GM23338 (cell line): ENCODE measurements around the gene C12orf56. TPM values are rescaled to one million over a fixed set of nuclear protein-coding genes. Genes with fewer than 3 reads are reported as not detected.
"Not testable (repeated sequence)": the region's sequence is repeated elsewhere in the genome, so short reads cannot be mapped to it uniquely, and the experiment has no call there.

Experiments
- ATAC-seq: fragments of 200-7000 bp; cut with Tn5 transposase; 3 replicates; pipeline ENCODE4 v1.9.1; 2020
- DNase-seq: peaks from one replicate; pipeline ENCODE4 v3.0.0-alpha.2; 2015; ENCODE audit warnings: low spot score
- H2AFZ ChIP-seq: fragments of 200-600 bp; sonication (generic); 2 replicates; pipeline ENCODE4 v1.8.0; 2016; ENCODE audit warnings: antibody characterized with exemption, mild to moderate bottlenecking, moderate library complexity
- H3F3A ChIP-seq: fragments of 200-600 bp; sonication (generic); replicated peaks from 2 replicates; pipeline ENCODE4 v1.8.0; 2017; ENCODE audit warnings: antibody characterized with exemption, mixed run types, low read depth
- H3K27ac ChIP-seq: fragments of 200-600 bp; sonication (generic); 2 replicates; pipeline ENCODE4 v1.6.1; 2016; ENCODE audit warnings: low read depth
- H3K27me3 ChIP-seq: fragments of 200-600 bp; sonication (generic); 2 replicates; pipeline ENCODE4 v1.8.0; 2016; ENCODE audit warnings: mild to moderate bottlenecking, mixed run types, moderate library complexity; ENCODE audit not compliant: insufficient read depth
- H3K36me3 ChIP-seq: fragments of 200-600 bp; sonication (generic); 2 replicates; pipeline ENCODE4 v1.8.0; 2016; ENCODE audit warnings: mild to moderate bottlenecking; ENCODE audit not compliant: insufficient read depth
- H3K4me1 ChIP-seq: fragments of 200-600 bp; sonication (generic); 2 replicates; pipeline ENCODE4 v1.8.0; 2016; ENCODE audit warnings: mild to moderate bottlenecking, moderate library complexity; ENCODE audit not compliant: insufficient read depth
- H3K4me2 ChIP-seq: fragments of 200-600 bp; sonication (generic); 2 replicates; pipeline ENCODE4 v1.7.1; 2017; ENCODE audit warnings: mixed run types
- H3K4me3 ChIP-seq: fragments of 200-600 bp; sonication (generic); 2 replicates; pipeline ENCODE4 v1.6.1; 2016; ENCODE audit warnings: mixed run types
- H3K79me2 ChIP-seq: fragments of 200-600 bp; sonication (generic); replicated peaks from 2 replicates; pipeline ENCODE4 v1.8.0; 2017; ENCODE audit warnings: mild to moderate bottlenecking; ENCODE audit not compliant: insufficient read depth
- H3K9me2 ChIP-seq: fragments of 200-600 bp; sonication (generic); 2 replicates; pipeline ENCODE4 v1.8.0; 2017; ENCODE audit not compliant: insufficient read depth
- H4K20me1 ChIP-seq: fragments of 200-600 bp; sonication (generic); replicated peaks from 2 replicates; pipeline ENCODE4 v1.8.0; 2017; ENCODE audit warnings: mild to moderate bottlenecking; ENCODE audit not compliant: insufficient read depth
- H3K27ac Mint-ChIP-seq: 2 replicates; pipeline ENCODE4 v1.8.0; 2020; ENCODE audit warnings: inconsistent platforms, mild to moderate bottlenecking, moderate library complexity, mixed read lengths
- H3K27me3 Mint-ChIP-seq: 3 replicates; pipeline ENCODE4 v1.8.0; 2022; ENCODE audit warnings: low read depth, mild to moderate bottlenecking, moderate library complexity, mixed read lengths, inconsistent platforms; ENCODE audit not compliant: insufficient read depth, poor library complexity
- H3K36me3 Mint-ChIP-seq: 3 replicates; pipeline ENCODE4 v1.8.0; 2021; ENCODE audit warnings: low read depth, mild to moderate bottlenecking, inconsistent platforms, moderate library complexity, mixed read lengths
- H3K4me1 Mint-ChIP-seq: 3 replicates; pipeline ENCODE4 v1.8.0; 2020; ENCODE audit warnings: mild to moderate bottlenecking, inconsistent platforms, mixed read lengths
- H3K4me3 Mint-ChIP-seq: 3 replicates; pipeline ENCODE4 v1.8.0; 2021; ENCODE audit warnings: moderate library complexity, mild to moderate bottlenecking, inconsistent platforms, mixed read lengths
- H3K9me3 Mint-ChIP-seq: 3 replicates; pipeline ENCODE4 v1.8.0; 2020; ENCODE audit warnings: moderate library complexity, mild to moderate bottlenecking, inconsistent platforms, mixed read lengths
- CREB1 ChIP-seq: fragments of 250-450 bp; sonication (Bioruptor Pico); IDR thresholded peaks from 2 replicates; pipeline ENCODE4 v1.5.0; 2020; ENCODE audit warnings: low read depth, mild to moderate bottlenecking, moderate library complexity
- EZH2 ChIP-seq: fragments of 200-600 bp; sonication (generic); IDR thresholded peaks from one replicate; pipeline ENCODE4 v1.8.0; 2017; ENCODE audit warnings: antibody characterized with exemption, mild to moderate bottlenecking, low read depth; ENCODE audit not compliant: unreplicated experiment
- NANOG ChIP-seq: IDR thresholded peaks from 2 replicates; pipeline ENCODE4 v1.6.1; 2016; ENCODE audit warnings: antibody characterized with exemption, borderline replicate concordance
- STAT1 ChIP-seq: IDR thresholded peaks from one replicate; pipeline ENCODE4 v1.6.1; 2016; ENCODE audit warnings: antibody characterized with exemption; ENCODE audit not compliant: unreplicated experiment
- ZNF114 ChIP-seq: fragments of 250-450 bp; sonication (Bioruptor Pico); IDR thresholded peaks from 2 replicates; pipeline ENCODE4 v1.5.0; 2020; ENCODE audit warnings: mild to moderate bottlenecking, moderate library complexity
- ZNF331 ChIP-seq: fragments of 250-450 bp; sonication (Bioruptor Pico); IDR thresholded peaks from 2 replicates; pipeline ENCODE4 v1.5.0; 2020; ENCODE audit warnings: low read depth, mild to moderate bottlenecking, moderate library complexity
- polyA plus RNA-seq: library from polyadenylated mRNA; unstranded; fragments of >200 nt; fragmentation: Nextera tagmentation; extraction: Ambion mirVana; gene quantifications from 2 replicates; pipeline ENCODE4 v1.2.1, GENCODE V29; 2016
- total RNA-seq: library from RNA; depleted of rRNA; stranded (reverse); fragments of >200 nt; shearing (Covaris generic); gene quantifications from 2 replicates; pipeline ENCODE4 v1.2.3, GENCODE V29; 2014
- TF ChIP-seq, protein P1 (sequence below): IDR thresholded peaks from one replicate; pipeline ENCODE4 v1.6.1; 2018; ENCODE audit warnings: antibody characterized with exemption; ENCODE audit not compliant: unreplicated experiment
- TF ChIP-seq, protein P2 (sequence below), 2 experiments: fragments of 200-600 bp in 1 of 2; sonication (generic) in 1 of 2; conservative IDR thresholded peaks; 2 replicates each; pipeline versions ENCODE4 v1.5.1 to v1.6.1; 2016 to 2017; ENCODE audit warnings: antibody characterized with exemption in 2 of 2, low read depth in 2 of 2, mild to moderate bottlenecking in 2 of 2, moderate library complexity in 1 of 2
- TF ChIP-seq, protein P3 (sequence below): IDR thresholded peaks from 2 replicates; pipeline ENCODE4 v1.6.1; 2016; ENCODE audit warnings: antibody characterized with exemption

The C12orf56 gene
- total and polyA plus RNA-seq, 2 experiments from 2014 or later = 6.4 to 9.3 TPM

DNA sequence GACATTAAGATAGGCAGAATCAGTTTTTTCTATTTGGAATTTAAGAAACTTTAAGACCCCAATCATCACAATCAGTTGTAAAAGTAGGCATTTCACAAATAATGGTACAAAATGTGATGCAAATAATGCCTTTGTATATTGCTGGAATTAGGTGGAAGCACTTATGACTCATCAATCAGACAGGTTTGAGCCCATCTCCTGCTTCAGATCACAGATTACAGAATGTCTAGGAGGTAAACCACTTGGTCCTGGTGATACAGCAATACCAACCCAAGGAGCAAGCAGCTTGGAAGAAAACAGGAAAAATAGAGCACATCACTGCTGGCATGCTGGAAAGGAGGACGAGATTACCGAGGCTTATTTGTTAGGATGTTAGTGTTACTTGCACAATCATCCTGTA, 57.6 kb downstream of the C12orf56 start (continued):
- TF ChIP-seq, protein P1, sequence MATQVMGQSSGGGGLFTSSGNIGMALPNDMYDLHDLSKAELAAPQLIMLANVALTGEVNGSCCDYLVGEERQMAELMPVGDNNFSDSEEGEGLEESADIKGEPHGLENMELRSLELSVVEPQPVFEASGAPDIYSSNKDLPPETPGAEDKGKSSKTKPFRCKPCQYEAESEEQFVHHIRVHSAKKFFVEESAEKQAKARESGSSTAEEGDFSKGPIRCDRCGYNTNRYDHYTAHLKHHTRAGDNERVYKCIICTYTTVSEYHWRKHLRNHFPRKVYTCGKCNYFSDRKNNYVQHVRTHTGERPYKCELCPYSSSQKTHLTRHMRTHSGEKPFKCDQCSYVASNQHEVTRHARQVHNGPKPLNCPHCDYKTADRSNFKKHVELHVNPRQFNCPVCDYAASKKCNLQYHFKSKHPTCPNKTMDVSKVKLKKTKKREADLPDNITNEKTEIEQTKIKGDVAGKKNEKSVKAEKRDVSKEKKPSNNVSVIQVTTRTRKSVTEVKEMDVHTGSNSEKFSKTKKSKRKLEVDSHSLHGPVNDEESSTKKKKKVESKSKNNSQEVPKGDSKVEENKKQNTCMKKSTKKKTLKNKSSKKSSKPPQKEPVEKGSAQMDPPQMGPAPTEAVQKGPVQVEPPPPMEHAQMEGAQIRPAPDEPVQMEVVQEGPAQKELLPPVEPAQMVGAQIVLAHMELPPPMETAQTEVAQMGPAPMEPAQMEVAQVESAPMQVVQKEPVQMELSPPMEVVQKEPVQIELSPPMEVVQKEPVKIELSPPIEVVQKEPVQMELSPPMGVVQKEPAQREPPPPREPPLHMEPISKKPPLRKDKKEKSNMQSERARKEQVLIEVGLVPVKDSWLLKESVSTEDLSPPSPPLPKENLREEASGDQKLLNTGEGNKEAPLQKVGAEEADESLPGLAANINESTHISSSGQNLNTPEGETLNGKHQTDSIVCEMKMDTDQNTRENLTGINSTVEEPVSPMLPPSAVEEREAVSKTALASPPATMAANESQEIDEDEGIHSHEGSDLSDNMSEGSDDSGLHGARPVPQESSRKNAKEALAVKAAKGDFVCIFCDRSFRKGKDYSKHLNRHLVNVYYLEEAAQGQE = no peak
- TF ChIP-seq ZNF331 = no peak

DNA sequence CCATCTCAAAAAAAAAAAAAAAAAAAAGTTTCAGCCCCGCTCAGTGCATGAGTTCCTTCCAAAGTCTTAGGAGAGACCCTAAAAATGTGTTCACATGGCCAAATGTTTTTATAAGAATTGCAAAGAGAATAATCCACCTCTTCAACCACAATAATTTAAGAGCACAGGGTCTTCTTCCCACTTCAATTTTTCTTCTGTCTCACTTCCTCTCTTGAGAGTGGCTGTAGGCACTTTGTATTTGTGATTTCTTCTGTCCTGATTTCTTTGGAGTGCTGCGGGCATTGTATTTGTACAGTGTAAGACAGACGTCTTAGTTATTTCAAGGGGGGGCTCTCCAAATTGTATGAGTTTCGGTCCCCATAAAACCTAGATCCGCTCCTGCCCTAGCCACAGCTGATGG, 58.3 kb downstream of the C12orf56 start:
- Histone ChIP-seq H3K4me1 (no peaks in the 10 kb centered on the region), H4K20me1 (no peaks in the 10 kb centered on the region), H3K9me2 (no peaks in the 10 kb centered on the region), H3K4me2 (no peak overlapping the region), H3K27ac (no peak overlapping the region), H3K36me3 (no peaks in the 10 kb centered on the region), H3K4me3 (no peak overlapping the region), H3K79me2 (no peaks in the 10 kb centered on the region), H3K27me3 (no peaks in the 10 kb centered on the region), H3F3A (no peaks in the 10 kb centered on the region), H2AFZ (no peak overlapping the region)
- Mint-ChIP-seq H3K4me3 (no peak overlapping the region), H3K36me3 (no peaks in the 10 kb centered on the region; the same call in 2 of the 3 replicates), H3K9me3 (no peaks in the 10 kb centered on the region; the same call in 2 of the 3 replicates), H3K27ac (no peak overlapping the region), H3K4me1 (no peaks in the 10 kb centered on the region), H3K27me3 (peaks cover 2% of the 10 kb centered on the region)
- ATAC-seq (no peak), DNase-seq (no peak)
- TF ChIP-seq ZNF114 = no peak
- no peak for TF ChIP-seq STAT1

DNA sequence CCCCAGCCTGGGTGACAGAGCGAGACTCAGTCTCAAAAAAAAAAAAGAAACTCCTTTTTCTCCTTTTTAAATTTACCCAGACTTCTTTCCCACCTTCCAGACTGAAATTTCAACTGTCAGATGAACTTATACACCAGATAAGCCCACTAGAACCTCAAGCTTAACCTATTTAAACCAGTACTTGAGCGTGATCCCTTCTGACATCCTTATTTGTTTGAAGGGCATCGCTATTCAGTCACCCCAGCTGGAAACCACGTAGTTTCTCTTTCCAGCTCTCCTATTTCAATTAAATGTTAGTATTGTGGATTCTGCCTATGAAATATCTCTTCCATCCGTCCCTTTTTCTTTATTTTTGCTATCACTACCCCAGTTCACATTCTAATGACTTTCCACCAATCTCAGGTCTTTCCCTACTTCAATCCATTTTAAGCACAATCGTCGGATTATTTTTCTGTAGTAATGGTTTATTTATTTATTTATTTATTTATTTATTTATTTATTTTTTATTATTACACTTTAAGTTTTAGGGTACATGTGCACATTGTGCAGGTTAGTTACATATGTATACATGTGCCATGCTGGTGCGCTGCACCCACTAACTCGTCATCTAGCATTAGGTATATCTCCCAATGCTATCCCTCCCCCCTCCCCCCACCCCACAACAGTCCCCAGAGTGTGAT, 61.4 kb downstream of the C12orf56 start:
- not testable (repeated sequence) for ATAC-seq

GRCh38 chr12:64325055-64325454, 65.5 kb downstream of the C12orf56 start:
- H3K4me3 ChIP-seq = no peak overlapping the region
- no peaks in the 10 kb centered on the region for H4K20me1 ChIP-seq
- H3K4me1 ChIP-seq = peaks cover 11% of the 10 kb centered on the region
- H3K4me3 Mint-ChIP-seq = no peak overlapping the region
- peaks cover 12% of the 10 kb centered on the region; the same call in 2 of the 3 replicates for H3K36me3 Mint-ChIP-seq
- no peak for TF ChIP-seq EZH2
- TF ChIP-seq, protein P2, sequence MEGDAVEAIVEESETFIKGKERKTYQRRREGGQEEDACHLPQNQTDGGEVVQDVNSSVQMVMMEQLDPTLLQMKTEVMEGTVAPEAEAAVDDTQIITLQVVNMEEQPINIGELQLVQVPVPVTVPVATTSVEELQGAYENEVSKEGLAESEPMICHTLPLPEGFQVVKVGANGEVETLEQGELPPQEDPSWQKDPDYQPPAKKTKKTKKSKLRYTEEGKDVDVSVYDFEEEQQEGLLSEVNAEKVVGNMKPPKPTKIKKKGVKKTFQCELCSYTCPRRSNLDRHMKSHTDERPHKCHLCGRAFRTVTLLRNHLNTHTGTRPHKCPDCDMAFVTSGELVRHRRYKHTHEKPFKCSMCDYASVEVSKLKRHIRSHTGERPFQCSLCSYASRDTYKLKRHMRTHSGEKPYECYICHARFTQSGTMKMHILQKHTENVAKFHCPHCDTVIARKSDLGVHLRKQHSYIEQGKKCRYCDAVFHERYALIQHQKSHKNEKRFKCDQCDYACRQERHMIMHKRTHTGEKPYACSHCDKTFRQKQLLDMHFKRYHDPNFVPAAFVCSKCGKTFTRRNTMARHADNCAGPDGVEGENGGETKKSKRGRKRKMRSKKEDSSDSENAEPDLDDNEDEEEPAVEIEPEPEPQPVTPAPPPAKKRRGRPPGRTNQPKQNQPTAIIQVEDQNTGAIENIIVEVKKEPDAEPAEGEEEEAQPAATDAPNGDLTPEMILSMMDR (conservative IDR thresholded peaks at IDR 0.05; ENCODE audit: low read depth in 2 of 2) = no peak
- no peak for TF ChIP-seq CREB1 (CRISPR knock-in tag)
- no peak for TF ChIP-seq ZNF331
- TF ChIP-seq ZNF114 = no peak
- TF ChIP-seq, protein P3, sequence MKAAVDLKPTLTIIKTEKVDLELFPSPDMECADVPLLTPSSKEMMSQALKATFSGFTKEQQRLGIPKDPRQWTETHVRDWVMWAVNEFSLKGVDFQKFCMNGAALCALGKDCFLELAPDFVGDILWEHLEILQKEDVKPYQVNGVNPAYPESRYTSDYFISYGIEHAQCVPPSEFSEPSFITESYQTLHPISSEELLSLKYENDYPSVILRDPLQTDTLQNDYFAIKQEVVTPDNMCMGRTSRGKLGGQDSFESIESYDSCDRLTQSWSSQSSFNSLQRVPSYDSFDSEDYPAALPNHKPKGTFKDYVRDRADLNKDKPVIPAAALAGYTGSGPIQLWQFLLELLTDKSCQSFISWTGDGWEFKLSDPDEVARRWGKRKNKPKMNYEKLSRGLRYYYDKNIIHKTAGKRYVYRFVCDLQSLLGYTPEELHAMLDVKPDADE = no peak
- TF ChIP-seq NANOG = no peak
- no peaks in the 10 kb centered on the region for H3K79me2 ChIP-seq
- no peak overlapping the region for H2AFZ ChIP-seq
- no peaks in the 10 kb centered on the region for H3K27me3 ChIP-seq
- no peaks in the 10 kb centered on the region for H3F3A ChIP-seq
- peaks cover 9% of the 10 kb centered on the region; the same call in 2 of the 3 replicates for H3K9me3 Mint-ChIP-seq
- no peak for ATAC-seq
- no peak overlapping the region for H3K27ac Mint-ChIP-seq
- H3K4me1 Mint-ChIP-seq = peaks cover 15% of the 10 kb centered on the region
- H3K27ac ChIP-seq = no peak overlapping the region
- no peak overlapping the region for H3K4me2 ChIP-seq
- peaks cover 2% of the 10 kb centered on the region for H3K27me3 Mint-ChIP-seq
- H3K9me2 ChIP-seq = no peaks in the 10 kb centered on the region
- DNase-seq = no peak
- no peaks in the 10 kb centered on the region for H3K36me3 ChIP-seq

More for the DNA sequence above, 61.4 kb downstream of the C12orf56 start:
- not testable (repeated sequence) for H3K27me3 Mint-ChIP-seq, H3K79me2 ChIP-seq, H2AFZ ChIP-seq, H3K36me3 ChIP-seq, H3K4me1 Mint-ChIP-seq, H3K27ac Mint-ChIP-seq, H3K36me3 Mint-ChIP-seq, H3K9me3 Mint-ChIP-seq, H3K27ac ChIP-seq, H4K20me1 ChIP-seq, H3F3A ChIP-seq, H3K9me2 ChIP-seq, H3K4me1 ChIP-seq, H3K4me2 ChIP-seq, H3K27me3 ChIP-seq, H3K4me3 ChIP-seq, H3K4me3 Mint-ChIP-seq, DNase-seq
